NB4 (cell line): ENCODE results near the gene BMP7.

Experiments
- CTCF ChIP-seq: IDR thresholded peaks from one replicate; pipeline ENCODE4 v1.5.1; 2012; ENCODE audit warnings: low read depth, low read length
- POLR2A ChIP-seq: IDR thresholded peaks from 2 replicates; pipeline ENCODE4 v1.6.1; 2011; ENCODE audit warnings: mild to moderate bottlenecking; ENCODE audit not compliant: insufficient read length; ENCODE audit errors: extremely low read depth

- TF ChIP-seq POLR2A, result no peak
- no peak for TF ChIP-seq CTCF
Measured at GRCh38 chr20:57269148-57269984, 2.9 kb upstream of the BMP7 start.
